A673 (cell line): ENCODE data around the gene ACTR5.

Experiments used
- EZH2 ChIP-seq: fragments of 200-600 bp; sonication (generic); IDR thresholded peaks from 2 replicates; pipeline ENCODE4 v1.6.1; 2017; ENCODE audit warnings: borderline replicate concordance, low read depth, mild to moderate bottlenecking, mixed read lengths, antibody characterized with exemption, low read length; ENCODE audit not compliant: poor library complexity, severe bottlenecking
- TF ChIP-seq, protein P1 (sequence below): fragments of 300-800, 200-600 bp; sonication (generic); conservative IDR thresholded peaks from 2 replicates; pipeline ENCODE4 v1.5.1; 2017; ENCODE audit warnings: low read depth, mild to moderate bottlenecking, antibody characterized with exemption, low read length, moderate library complexity, mixed read lengths

DNA sequence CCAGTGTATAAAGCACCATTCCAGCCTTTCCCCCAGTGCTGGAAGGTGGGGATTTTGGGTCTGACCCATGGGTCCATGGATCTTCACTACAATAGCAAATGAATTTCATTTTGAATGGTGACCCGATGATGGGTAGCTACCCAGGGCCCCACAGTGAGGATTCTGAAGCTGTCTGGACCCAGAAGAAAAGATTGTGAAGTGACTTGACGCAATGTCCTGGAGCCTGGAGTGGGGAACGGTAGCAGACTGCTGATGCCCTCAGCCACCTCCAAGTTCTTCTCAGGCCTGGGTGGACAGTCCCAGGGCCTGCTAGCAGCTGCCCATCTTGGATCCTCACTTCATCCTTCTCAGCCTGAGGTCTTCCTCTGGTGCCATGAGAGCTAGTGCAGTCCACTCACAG is 47.3 kb upstream of the ACTR5 start:
- TF ChIP-seq, protein P1, sequence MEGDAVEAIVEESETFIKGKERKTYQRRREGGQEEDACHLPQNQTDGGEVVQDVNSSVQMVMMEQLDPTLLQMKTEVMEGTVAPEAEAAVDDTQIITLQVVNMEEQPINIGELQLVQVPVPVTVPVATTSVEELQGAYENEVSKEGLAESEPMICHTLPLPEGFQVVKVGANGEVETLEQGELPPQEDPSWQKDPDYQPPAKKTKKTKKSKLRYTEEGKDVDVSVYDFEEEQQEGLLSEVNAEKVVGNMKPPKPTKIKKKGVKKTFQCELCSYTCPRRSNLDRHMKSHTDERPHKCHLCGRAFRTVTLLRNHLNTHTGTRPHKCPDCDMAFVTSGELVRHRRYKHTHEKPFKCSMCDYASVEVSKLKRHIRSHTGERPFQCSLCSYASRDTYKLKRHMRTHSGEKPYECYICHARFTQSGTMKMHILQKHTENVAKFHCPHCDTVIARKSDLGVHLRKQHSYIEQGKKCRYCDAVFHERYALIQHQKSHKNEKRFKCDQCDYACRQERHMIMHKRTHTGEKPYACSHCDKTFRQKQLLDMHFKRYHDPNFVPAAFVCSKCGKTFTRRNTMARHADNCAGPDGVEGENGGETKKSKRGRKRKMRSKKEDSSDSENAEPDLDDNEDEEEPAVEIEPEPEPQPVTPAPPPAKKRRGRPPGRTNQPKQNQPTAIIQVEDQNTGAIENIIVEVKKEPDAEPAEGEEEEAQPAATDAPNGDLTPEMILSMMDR, result no peak
- TF ChIP-seq EZH2, result no peak
